Type B pancreatic cell (in vitro differentiated cells): Measurements from ENCODE around the gene DLEC1. TPM values are rescaled to one million over a fixed set of nuclear protein-coding genes. Genes with fewer than 3 reads are reported as not detected.
A peak's percentile ranks its signal among the peaks of the same experiment; 100 is the strongest.

ENCODE experiments used
- DNase-seq: peaks from one replicate; pipeline ENCODE4 v3.0.0; 2021; ENCODE audit warnings: mixed read lengths; ENCODE audit not compliant: unreplicated experiment; ENCODE audit errors: extremely low spot score
- H3K27ac Mint-ChIP-seq: 2 replicates; pipeline ENCODE4 v1.8.0; 2021; ENCODE audit warnings: mild to moderate bottlenecking, mixed read lengths
- H3K27me3 Mint-ChIP-seq: 2 replicates; pipeline ENCODE4 v1.8.0; 2021; ENCODE audit warnings: mixed read lengths
- H3K36me3 Mint-ChIP-seq: 2 replicates; pipeline ENCODE4 v1.8.0; 2021; ENCODE audit warnings: mixed read lengths
- H3K4me1 Mint-ChIP-seq: one replicate; pipeline ENCODE4 v1.8.0; 2021; ENCODE audit warnings: mixed read lengths; ENCODE audit not compliant: unreplicated experiment
- H3K4me3 Mint-ChIP-seq: 2 replicates; pipeline ENCODE4 v1.8.0; 2021; ENCODE audit warnings: mild to moderate bottlenecking, mixed read lengths
- H3K9me3 Mint-ChIP-seq: 2 replicates; pipeline ENCODE4 v1.8.0; 2021; ENCODE audit warnings: mixed read lengths
- total RNA-seq: library from RNA; stranded (reverse); gene quantifications from 2 replicates; pipeline ENCODE4 v1.2.1, GENCODE V29; 2021; ENCODE audit warnings: low replicate concordance
- TF ChIP-seq, protein P1 (sequence below): fragments of 200-600 bp; sonication (generic); conservative IDR thresholded peaks from 2 replicates; pipeline ENCODE4 v1.5.0; 2021; ENCODE audit warnings: antibody characterized with exemption, mild to moderate bottlenecking

The DLEC1 gene
- total RNA-seq, 1 donor from 2014 or later = 3.2 TPM

DNA sequence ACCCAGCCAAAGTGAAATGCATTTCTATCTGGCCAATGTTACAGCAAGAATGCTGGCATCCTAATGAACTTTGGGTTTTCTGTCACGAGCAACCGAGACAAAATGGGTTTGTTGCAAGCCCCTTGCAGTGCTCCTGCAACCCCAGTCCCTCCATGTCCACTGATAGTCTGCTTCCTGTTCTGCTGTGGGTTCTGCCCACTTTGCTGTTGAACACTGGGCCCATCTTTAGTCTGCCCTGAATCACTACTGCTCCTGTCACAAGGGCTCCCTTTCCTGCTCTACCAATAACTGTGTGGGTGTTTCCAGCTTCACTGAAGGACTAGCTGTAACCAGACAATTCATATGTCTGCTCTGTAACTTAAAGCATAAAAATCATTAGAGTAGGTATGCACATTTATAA is 113.6 kb downstream of the DLEC1 start:
- H3K27me3 Mint-ChIP-seq = no peaks in the 10 kb centered on the region
- peaks cover 21% of the 10 kb centered on the region for H3K4me1 Mint-ChIP-seq
- TF ChIP-seq, protein P1, sequence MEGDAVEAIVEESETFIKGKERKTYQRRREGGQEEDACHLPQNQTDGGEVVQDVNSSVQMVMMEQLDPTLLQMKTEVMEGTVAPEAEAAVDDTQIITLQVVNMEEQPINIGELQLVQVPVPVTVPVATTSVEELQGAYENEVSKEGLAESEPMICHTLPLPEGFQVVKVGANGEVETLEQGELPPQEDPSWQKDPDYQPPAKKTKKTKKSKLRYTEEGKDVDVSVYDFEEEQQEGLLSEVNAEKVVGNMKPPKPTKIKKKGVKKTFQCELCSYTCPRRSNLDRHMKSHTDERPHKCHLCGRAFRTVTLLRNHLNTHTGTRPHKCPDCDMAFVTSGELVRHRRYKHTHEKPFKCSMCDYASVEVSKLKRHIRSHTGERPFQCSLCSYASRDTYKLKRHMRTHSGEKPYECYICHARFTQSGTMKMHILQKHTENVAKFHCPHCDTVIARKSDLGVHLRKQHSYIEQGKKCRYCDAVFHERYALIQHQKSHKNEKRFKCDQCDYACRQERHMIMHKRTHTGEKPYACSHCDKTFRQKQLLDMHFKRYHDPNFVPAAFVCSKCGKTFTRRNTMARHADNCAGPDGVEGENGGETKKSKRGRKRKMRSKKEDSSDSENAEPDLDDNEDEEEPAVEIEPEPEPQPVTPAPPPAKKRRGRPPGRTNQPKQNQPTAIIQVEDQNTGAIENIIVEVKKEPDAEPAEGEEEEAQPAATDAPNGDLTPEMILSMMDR = no peak
- H3K4me3 Mint-ChIP-seq = no peak overlapping the region
- H3K9me3 Mint-ChIP-seq = peaks cover 8% of the 10 kb centered on the region
- no peak for DNase-seq
- H3K27ac Mint-ChIP-seq = peak overlapping the region; percentile 99
- no peaks in the 10 kb centered on the region for H3K36me3 Mint-ChIP-seq

DNA sequence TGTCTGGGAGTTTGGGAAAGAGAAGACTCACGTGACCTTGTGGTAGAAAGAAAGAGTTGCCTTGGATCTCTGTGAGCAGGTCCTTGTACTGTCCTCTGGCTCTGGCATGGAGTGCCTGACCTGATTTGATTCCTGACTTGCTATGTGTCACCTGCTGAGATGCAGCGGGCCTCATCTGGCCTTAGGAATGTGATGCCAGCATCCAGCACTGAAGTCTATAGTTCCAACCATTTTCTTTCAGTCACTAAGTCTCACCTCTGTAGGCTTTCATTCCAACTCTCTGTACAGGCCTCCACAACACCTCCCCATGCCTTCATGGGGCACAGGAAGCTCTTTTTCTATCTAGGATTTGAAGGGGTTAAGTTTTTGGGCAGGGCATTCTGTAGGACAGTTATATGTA is 114.2 kb downstream of the DLEC1 start:
- Mint-ChIP-seq H3K36me3 (no peaks in the 10 kb centered on the region), H3K9me3 (peaks cover 8% of the 10 kb centered on the region), H3K27ac (peak overlapping the region; percentile 99), H3K4me1 (peaks cover 21% of the 10 kb centered on the region), H3K27me3 (no peaks in the 10 kb centered on the region), H3K4me3 (peak overlapping the region; percentile 69)
- TF ChIP-seq, protein P1 = no peak
- no peak for DNase-seq

DNA sequence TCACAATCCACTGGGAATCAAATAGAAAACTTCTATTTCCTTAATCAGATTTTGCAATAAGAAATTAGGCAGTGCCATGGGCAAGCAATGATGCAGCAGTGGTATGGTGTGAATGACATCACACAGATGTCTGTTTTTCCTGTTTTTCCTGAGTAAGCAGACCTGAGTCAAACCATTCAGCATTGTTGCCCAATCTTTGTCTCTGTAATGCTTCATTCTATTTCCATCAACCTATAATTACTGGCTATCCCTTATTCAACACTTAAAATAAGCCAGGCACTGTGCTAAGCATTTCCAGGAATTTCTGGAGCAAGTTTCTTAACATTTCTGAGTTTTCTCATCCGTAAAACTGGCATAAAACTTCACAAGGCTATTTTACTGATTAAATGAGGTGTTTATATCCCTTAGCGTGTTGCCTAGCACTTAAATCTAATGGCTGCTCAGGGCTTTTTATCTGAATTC is 115.1 kb downstream of the DLEC1 start:
- Mint-ChIP-seq H3K27ac (peak overlapping the region; percentile 99), H3K4me3 (peak overlapping the region; percentile 69)

DNA sequence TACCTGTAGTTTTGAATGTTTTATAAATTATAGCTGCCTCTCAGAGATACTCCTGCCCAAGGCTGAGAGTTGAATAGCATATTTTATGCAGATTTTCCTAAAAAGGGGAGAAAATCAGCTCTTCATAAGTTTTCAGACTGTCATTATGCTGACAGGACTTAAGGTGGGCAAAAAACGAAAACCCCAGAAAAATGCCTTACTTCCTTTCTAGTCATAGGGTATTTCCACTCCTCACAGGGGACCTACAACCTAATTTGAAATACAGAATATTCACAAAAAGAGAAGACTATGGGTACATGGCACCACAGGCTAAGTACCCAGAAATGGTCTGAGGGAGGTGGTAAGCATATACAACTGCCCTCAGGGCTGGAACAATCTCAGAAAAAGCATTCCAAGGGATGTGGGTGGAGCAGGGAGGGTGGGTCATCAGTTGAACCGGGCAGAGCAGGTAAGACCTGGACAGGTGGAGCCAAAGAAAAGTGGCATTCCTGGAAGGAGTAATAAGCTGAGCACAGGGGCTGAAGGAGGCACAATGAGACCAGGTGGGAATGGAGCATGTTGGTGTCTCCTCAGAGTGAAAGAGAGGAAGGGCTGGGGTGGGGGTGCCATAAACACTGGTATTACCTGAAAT is 115.7 kb downstream of the DLEC1 start:
- no peaks in the 10 kb centered on the region for H3K36me3 Mint-ChIP-seq
- peaks cover 21% of the 10 kb centered on the region for H3K4me1 Mint-ChIP-seq
- peak overlapping the region; percentile 99 for H3K27ac Mint-ChIP-seq
- H3K27me3 Mint-ChIP-seq = no peaks in the 10 kb centered on the region
- TF ChIP-seq, protein P1 = no peak
- peak; percentile 11 for DNase-seq
- peak overlapping the region; percentile 69 for H3K4me3 Mint-ChIP-seq
- H3K9me3 Mint-ChIP-seq = peaks cover 8% of the 10 kb centered on the region

More for the DNA sequence above, 115.1 kb downstream of the DLEC1 start:
- Mint-ChIP-seq H3K27me3 (no peaks in the 10 kb centered on the region), H3K9me3 (peaks cover 8% of the 10 kb centered on the region), H3K4me1 (peaks cover 21% of the 10 kb centered on the region), H3K36me3 (no peaks in the 10 kb centered on the region)
- DNase-seq = no peak
- TF ChIP-seq, protein P1 = no peak

DNA sequence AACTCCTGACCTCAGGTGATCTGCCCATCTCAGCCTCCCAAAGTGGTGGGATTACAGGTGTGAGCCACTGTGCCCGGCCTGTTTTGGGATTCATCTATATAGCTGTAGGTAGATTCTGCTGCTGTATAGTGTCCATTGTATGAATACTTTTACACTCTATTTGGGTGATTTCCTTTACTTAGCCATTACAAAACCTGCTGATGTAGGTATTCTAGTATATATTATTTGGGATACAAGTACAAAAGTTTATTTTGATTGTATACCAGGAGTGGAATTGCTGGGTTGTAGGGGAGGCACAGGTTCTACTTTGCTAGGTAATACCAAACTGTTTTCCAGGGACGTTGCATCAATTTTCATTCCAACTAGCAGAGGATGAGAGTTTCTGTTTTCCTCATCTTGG is 116.8 kb downstream of the DLEC1 start:
- TF ChIP-seq, protein P1 = no peak
- Mint-ChIP-seq H3K4me3 (no peak overlapping the region), H3K4me1 (peaks cover 21% of the 10 kb centered on the region), H3K27me3 (no peaks in the 10 kb centered on the region), H3K9me3 (peaks cover 8% of the 10 kb centered on the region), H3K36me3 (no peaks in the 10 kb centered on the region), H3K27ac (peak overlapping the region; percentile 99)
- DNase-seq = peak; percentile 16
